Trophoblast cell (in vitro differentiated cells and primary cell): Measurements from ENCODE around the gene PRELID2.
"Not testable (repeated sequence)": the region's sequence is repeated elsewhere in the genome, so short reads cannot be mapped to it uniquely, and the experiment has no call there.

Experiments used
- DNase-seq, 2 donors: peaks; one replicate each; pipeline ENCODE4 v3.0.0-alpha.2; 2016
- H2AFZ ChIP-seq: 2 replicates; pipeline ENCODE4 v1.6.1; 2013; ENCODE audit warnings: low read length, moderate library complexity, mild to moderate bottlenecking; ENCODE audit not compliant: insufficient read depth, poor library complexity
- H2AK5ac ChIP-seq: 2 replicates; pipeline ENCODE4 v1.6.1; 2013; ENCODE audit warnings: mild to moderate bottlenecking, low read length
- H2BK120ac ChIP-seq: 2 replicates; pipeline ENCODE4 v1.6.1; 2013; ENCODE audit warnings: low read length, mild to moderate bottlenecking, moderate library complexity; ENCODE audit not compliant: insufficient read depth, poor library complexity
- H2BK12ac ChIP-seq: 2 replicates; pipeline ENCODE4 v1.6.1; 2013; ENCODE audit warnings: mild to moderate bottlenecking, low read length, moderate library complexity
- H2BK5ac ChIP-seq: 2 replicates; pipeline ENCODE4 v1.6.1; 2013; ENCODE audit warnings: low read length, low read depth, moderate library complexity, mild to moderate bottlenecking; ENCODE audit not compliant: poor library complexity
- H3K14ac ChIP-seq: 2 replicates; pipeline ENCODE4 v1.6.1; 2013; ENCODE audit warnings: mild to moderate bottlenecking, low read length
- H3K18ac ChIP-seq: 2 replicates; pipeline ENCODE4 v1.6.1; 2013; ENCODE audit warnings: mild to moderate bottlenecking, low read length
- H3K23ac ChIP-seq: 2 replicates; pipeline ENCODE4 v1.6.1; 2013; ENCODE audit warnings: low read length
- H3K27ac ChIP-seq: 2 replicates; pipeline ENCODE4 v1.5.1; 2013; ENCODE audit warnings: low read depth, mild to moderate bottlenecking, inconsistent platforms, low read length, moderate library complexity
- H3K27me3 ChIP-seq: 2 replicates; pipeline ENCODE4 v1.6.1; 2013; ENCODE audit warnings: inconsistent platforms, mild to moderate bottlenecking, low read length, moderate library complexity; ENCODE audit not compliant: insufficient read depth
- H3K36me3 ChIP-seq, 2 experiments: 1 replicate in 1 of 2; 2 replicates in 1 of 2; pipeline ENCODE4 v1.6.1; 2013; ENCODE audit warnings: low read length in 2 of 2, mild to moderate bottlenecking in 2 of 2, moderate library complexity in 1 of 2; ENCODE audit not compliant: insufficient read depth in 2 of 2, control insufficient read depth in 1 of 2
- H3K4ac ChIP-seq: 2 replicates; pipeline ENCODE4 v1.6.1; 2013; ENCODE audit warnings: low read depth, mild to moderate bottlenecking, low read length, moderate library complexity
- H3K4me1 ChIP-seq, 2 experiments: 1 replicate in 1 of 2; 2 replicates in 1 of 2; pipeline ENCODE4 v1.6.1; 2013; ENCODE audit warnings: low read length in 2 of 2, mild to moderate bottlenecking in 2 of 2, moderate library complexity in 1 of 2; ENCODE audit not compliant: insufficient read depth in 2 of 2, control insufficient read depth in 1 of 2
- H3K4me2 ChIP-seq: 2 replicates; pipeline ENCODE4 v1.6.1; 2013; ENCODE audit warnings: inconsistent platforms, mild to moderate bottlenecking, low read length, moderate library complexity
- H3K4me3 ChIP-seq: 2 replicates; pipeline ENCODE4 v1.5.1; 2013; ENCODE audit warnings: mild to moderate bottlenecking, low read depth, low read length, inconsistent platforms
- H3K79me1 ChIP-seq: one replicate; pipeline ENCODE4 v1.6.1; 2013; ENCODE audit warnings: low read length
- H3K79me2 ChIP-seq: 2 replicates; pipeline ENCODE4 v1.6.1; 2013; ENCODE audit warnings: low read length, mild to moderate bottlenecking; ENCODE audit not compliant: control insufficient read depth, insufficient read depth, poor library complexity
- H3K9ac ChIP-seq: 2 replicates; pipeline ENCODE4 v1.6.1; 2013; ENCODE audit warnings: mild to moderate bottlenecking, low read length
- H3K9me3 ChIP-seq: 2 replicates; pipeline ENCODE4 v1.6.1; 2013; ENCODE audit warnings: low read depth, mild to moderate bottlenecking, control low read depth, inconsistent platforms, low read length; ENCODE audit not compliant: insufficient read depth
- H4K12ac ChIP-seq: 2 replicates; pipeline ENCODE4 v1.6.1; 2013; ENCODE audit warnings: low read depth, mild to moderate bottlenecking, low read length, moderate library complexity
- H4K8ac ChIP-seq: 2 replicates; pipeline ENCODE4 v1.6.1; 2013; ENCODE audit warnings: low read depth, mild to moderate bottlenecking, low read length, moderate library complexity
- H4K91ac ChIP-seq: one replicate; pipeline ENCODE4 v1.6.1; 2013; ENCODE audit warnings: low read depth, mild to moderate bottlenecking, low read length, moderate library complexity
- WGBS: extraction: QIAGEN DNeasy Blood & Tissue Kit; methylation state at CpG from one replicate; pipeline ENCODE4 v1.1.7; 2013; ENCODE audit warnings: missing lambda C conversion rate; ENCODE audit not compliant: insufficient read length, insufficient coverage; ENCODE audit errors: extremely low coverage; 5-methylcytosine and 5-hydroxymethylcytosine counted together

Gene PRELID2

DNA sequence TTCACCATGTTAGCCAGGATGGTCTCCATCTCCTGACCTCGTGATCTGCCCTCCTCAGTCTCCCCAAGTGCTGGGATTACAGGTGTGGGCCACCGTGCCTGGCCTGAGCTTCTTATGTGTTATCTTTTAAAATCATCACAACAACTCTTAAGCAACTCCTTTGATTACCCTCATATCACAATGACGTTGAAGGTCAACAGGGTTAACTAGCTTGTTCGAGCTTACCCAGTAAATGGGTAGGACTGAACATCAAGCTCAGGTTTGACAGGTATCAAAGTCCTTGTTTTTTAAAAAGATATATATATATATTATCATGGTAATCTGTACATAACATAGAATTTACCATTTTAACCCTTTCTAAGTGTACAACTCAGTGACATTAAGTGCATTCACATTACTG, 34.6 kb upstream of the PRELID2 start:
- H3K18ac ChIP-seq = no peak overlapping the region
- H3K9ac ChIP-seq = no peak overlapping the region
- no peaks in the 10 kb centered on the region for H3K36me3 ChIP-seq
- H4K8ac ChIP-seq = no peak overlapping the region
- H3K4me2 ChIP-seq = no peak overlapping the region
- no CpG with 5 or more reads among the region's 4 CpGs for WGBS
- H3K27ac ChIP-seq = no peak overlapping the region
- no peak overlapping the region for H3K4me3 ChIP-seq
- H2BK12ac ChIP-seq = no peak overlapping the region
- no peak overlapping the region for H4K91ac ChIP-seq
- no peak overlapping the region for H2BK120ac ChIP-seq
- no peaks in the 10 kb centered on the region for H3K79me2 ChIP-seq
- no peaks in the 10 kb centered on the region for H3K4me1 ChIP-seq
- no peaks in the 10 kb centered on the region for H3K9me3 ChIP-seq
- no peak overlapping the region for H4K12ac ChIP-seq
- no peaks in the 10 kb centered on the region for H3K79me1 ChIP-seq
- no peak overlapping the region for H3K14ac ChIP-seq
- DNase-seq = no peak
- no peak overlapping the region for H2AK5ac ChIP-seq
- H3K27me3 ChIP-seq = no peaks in the 10 kb centered on the region
- H3K4ac ChIP-seq = no peak overlapping the region
- H2AFZ ChIP-seq = no peak overlapping the region
- no peak overlapping the region for H2BK5ac ChIP-seq
- H3K23ac ChIP-seq = no peak overlapping the region

DNA sequence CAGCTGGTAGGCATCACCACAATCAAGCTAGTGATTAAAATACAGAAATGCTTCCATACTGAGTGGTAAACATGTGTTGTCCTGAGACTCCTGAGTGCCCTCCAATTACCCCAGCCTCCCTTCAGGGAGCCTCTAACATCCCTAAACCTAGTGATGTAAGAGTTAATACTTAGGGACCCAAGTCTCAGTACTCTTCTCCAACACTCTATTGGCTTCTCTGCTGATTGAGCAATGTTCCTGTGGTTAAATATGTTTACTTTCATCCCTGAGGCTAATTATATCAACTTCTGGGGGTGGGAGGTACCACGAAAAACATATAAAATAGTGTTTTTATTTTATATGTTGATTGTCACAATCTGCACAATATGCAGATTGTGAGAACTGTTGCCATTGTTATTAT, 32.7 kb upstream of the PRELID2 start:
- Histone ChIP-seq H3K79me2 (no peaks in the 10 kb centered on the region), H3K4me2 (no peak overlapping the region), H4K91ac (no peak overlapping the region), H3K79me1 (no peaks in the 10 kb centered on the region), H2BK120ac (no peak overlapping the region), H3K14ac (no peak overlapping the region), H4K12ac (no peak overlapping the region), H3K27ac (no peak overlapping the region), H2BK5ac (no peak overlapping the region), H3K4me1 (no peaks in the 10 kb centered on the region), H3K9me3 (no peaks in the 10 kb centered on the region), H3K9ac (no peak overlapping the region), H3K36me3 (no peaks in the 10 kb centered on the region), H2BK12ac (no peak overlapping the region), H3K23ac (no peak overlapping the region), H3K27me3 (no peaks in the 10 kb centered on the region), H3K18ac (no peak overlapping the region), H3K4me3 (no peak overlapping the region), H3K4ac (no peak overlapping the region), H4K8ac (no peak overlapping the region), H2AK5ac (no peak overlapping the region), H2AFZ (no peak overlapping the region)
- DNase-seq = no peak
- no CpG with 5 or more reads among the region's 1 CpG for WGBS

GRCh38 chr5:145864432-145864831, 29.3 kb upstream of the PRELID2 start:
- not testable (repeated sequence) for H3K23ac ChIP-seq, H4K91ac ChIP-seq, H4K12ac ChIP-seq, H3K4me3 ChIP-seq, H3K14ac ChIP-seq, H3K27me3 ChIP-seq, H2BK120ac ChIP-seq, H2BK5ac ChIP-seq, H3K4me2 ChIP-seq, H2AFZ ChIP-seq, H3K79me1 ChIP-seq, H3K79me2 ChIP-seq, H3K9me3 ChIP-seq, H3K36me3 ChIP-seq, H3K27ac ChIP-seq, H3K9ac ChIP-seq, DNase-seq, H4K8ac ChIP-seq, H3K4ac ChIP-seq, H2BK12ac ChIP-seq, H3K4me1 ChIP-seq, H2AK5ac ChIP-seq, H3K18ac ChIP-seq
- WGBS = no CpG with 5 or more reads among the region's 2 CpGs

DNA sequence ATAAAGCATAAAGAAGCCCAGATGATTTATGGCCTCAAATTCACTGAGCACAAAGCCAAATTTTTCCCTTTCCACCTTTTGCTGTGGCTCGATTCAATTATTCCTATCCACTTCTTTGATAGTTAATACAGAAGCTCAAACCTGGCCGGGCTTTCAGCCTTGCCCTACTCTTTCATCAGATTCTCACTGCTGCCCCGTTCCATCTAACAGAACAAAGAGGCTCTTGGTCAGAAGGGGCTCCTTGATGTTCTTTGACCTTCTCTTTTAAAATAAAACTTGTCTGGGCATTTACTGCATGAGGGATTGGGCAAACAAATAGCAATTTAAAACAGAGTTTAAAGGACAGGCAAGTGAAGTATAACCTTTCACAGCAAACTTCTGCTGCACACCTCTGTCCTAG, 27.9 kb upstream of the PRELID2 start:
- Histone ChIP-seq H3K27ac (no peak overlapping the region), H3K9me3 (no peaks in the 10 kb centered on the region), H2AK5ac (no peak overlapping the region), H3K4me3 (no peak overlapping the region), H3K4me2 (no peak overlapping the region), H3K27me3 (no peaks in the 10 kb centered on the region), H4K8ac (no peak overlapping the region), H4K12ac (no peak overlapping the region), H2AFZ (no peak overlapping the region), H2BK12ac (no peak overlapping the region), H2BK5ac (no peak overlapping the region), H3K4me1 (no peaks in the 10 kb centered on the region), H3K18ac (no peak overlapping the region), H3K14ac (no peak overlapping the region), H3K36me3 (no peaks in the 10 kb centered on the region), H3K79me1 (no peaks in the 10 kb centered on the region), H3K9ac (no peak overlapping the region), H3K79me2 (no peaks in the 10 kb centered on the region), H2BK120ac (no peak overlapping the region), H4K91ac (no peak overlapping the region), H3K23ac (no peak overlapping the region), H3K4ac (no peak overlapping the region)
- DNase-seq = no peak
- no CpG with 5 or more reads among the region's 3 CpGs for whole genome bisulfite sequencing
